Right lobe of liver (tissue), 6 donors: ENCODE measurements around the gene UBE2G2. TPM values are rescaled to one million over a fixed set of nuclear protein-coding genes. Genes with fewer than 3 reads are reported as not detected.

ENCODE experiments used
- ATAC-seq, 4 donors: fragments of 200-7000 bp; cut with Tn5 transposase; one replicate each; pipeline ENCODE4 v1.9.1; 2020; ENCODE audit warnings: mild to moderate bottlenecking in 4 of 4, moderate library complexity in 4 of 4
- DNase-seq, 3 donors: peaks; one replicate each; pipeline ENCODE4 v3.0.0-alpha.2; 2020
- H3K27ac ChIP-seq, 3 donors: fragments of 200-600 bp; one replicate each; pipeline ENCODE4 v1.8.0; 2022
- H3K27me3 ChIP-seq, 2 donors: fragments of 200-600 bp; one replicate each; pipeline ENCODE4 v1.8.0; 2022
- H3K36me3 ChIP-seq, 4 donors: fragments of 200-600 bp; sonication (generic) in 1 of 4; one replicate each; pipeline versions ENCODE4 v1.5.1 to v1.8.0; 2017 to 2022; ENCODE audit warnings: control low read depth in 1 of 4
- H3K4me1 ChIP-seq, 4 donors: fragments of 200-600 bp; sonication (generic) in 1 of 4; one replicate each; pipeline versions ENCODE4 v1.5.1 to v1.8.0; 2017 to 2022; ENCODE audit warnings: control low read depth in 1 of 4
- H3K4me3 ChIP-seq, 3 donors: fragments of 200-600 bp; one replicate each; pipeline ENCODE4 v1.8.0; 2022
- H3K9me3 ChIP-seq, 4 donors: fragments of 200-600 bp; sonication (generic) in 1 of 4; one replicate each; pipeline versions ENCODE4 v1.5.1 to v1.8.0; 2017 to 2022; ENCODE audit warnings: control low read depth in 1 of 4
- POLR2A ChIP-seq: fragments of 450-650 bp; IDR thresholded peaks from one replicate; pipeline ENCODE4 v1.6.1; 2017; ENCODE audit warnings: antibody characterized with exemption, mild to moderate bottlenecking
- WGBS: methylation state at CpG from one replicate; pipeline ENCODE4 v1.1.6; 2018; ENCODE audit warnings: low coverage, low lambda C conversion rate; ENCODE audit not compliant: insufficient coverage; ENCODE audit errors: missing lambda C conversion rate; 5-methylcytosine and 5-hydroxymethylcytosine counted together
- intact Hi-C, 2 donors: fragments of 100-400 bp; cut with DNase I; formaldehyde crosslinking; loops; one replicate each; pipeline versions ENCODE4 v1.11.2 to v1.14.1; 2022
- total RNA-seq, 6 experiments: library from RNA; depleted of rRNA in 2 of 6; stranded (reverse); fragments of >200 nt in 2 of 6; fragmentation: NEBNext Ultra II Directional in 3 of 6; extraction: Animal tissue kit (Norgen Biotek cat#: 25700) in 3 of 6; gene quantifications; one replicate each; pipeline versions ENCODE4 v1.1.0 to v1.2.4, GENCODE V29; 2016 to 2023
- TF ChIP-seq, protein P1 (sequence below), 4 donors: fragments of 200-600 bp in 3 of 4; fragments of 450-650 bp in 1 of 4; IDR thresholded peaks; one replicate each; pipeline versions ENCODE4 v1.5.1 to v1.8.0; 2016 to 2022; ENCODE audit warnings: antibody characterized with exemption in 4 of 4, mild to moderate bottlenecking in 2 of 4
- donor health status: DM: no; HTN: yes; CAD: no.
- donor health status: DM: no; HTN: no; CAD: no.
- donor health status: DM: no; HTN: no; CAD: no.
- donor health status: DM: no; HTN: yes; CAD: no.
- donor health status: DM: no; HTN: yes; CAD: no.

Gene UBE2G2
- total RNA-seq, 6 experiments from 2014 or later, result 41.5 to 54.6 (median 49.9) TPM

DNA sequence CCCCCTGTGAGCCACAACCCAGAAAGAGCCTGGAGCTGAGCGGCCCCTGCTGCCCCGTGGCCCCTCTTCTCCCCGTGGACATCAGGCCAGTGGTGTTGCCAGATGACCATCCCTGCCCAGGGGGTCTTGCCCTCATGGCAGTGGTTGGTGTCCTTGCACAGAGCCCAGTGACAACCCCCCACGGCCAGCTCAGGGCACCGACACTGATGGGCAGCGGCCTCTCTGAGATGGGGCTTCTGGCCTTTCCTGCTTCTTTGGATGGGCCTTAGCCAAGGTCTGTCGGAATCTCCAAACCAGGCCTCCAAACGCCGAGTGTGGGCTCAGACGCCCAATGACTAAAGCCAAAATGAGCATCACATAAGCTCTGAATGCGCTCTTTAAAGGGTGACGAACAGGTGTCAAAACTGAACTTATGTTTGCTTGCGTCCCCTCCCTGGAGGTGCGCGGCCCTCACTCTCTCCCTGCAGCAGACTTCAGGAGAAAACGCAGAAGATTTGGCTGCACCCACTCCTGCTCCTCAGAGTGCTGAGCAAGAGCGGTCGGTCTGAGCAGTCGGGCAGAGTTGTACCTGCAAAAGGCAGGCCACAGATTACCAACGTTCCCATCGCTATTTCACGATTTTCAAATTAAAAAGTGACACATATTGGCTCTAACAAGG is 41.9 kb downstream of the UBE2G2 start:
- intact Hi-C loops, result no loop called here
- no peak for TF ChIP-seq POLR2A
- TF ChIP-seq, protein P1, sequence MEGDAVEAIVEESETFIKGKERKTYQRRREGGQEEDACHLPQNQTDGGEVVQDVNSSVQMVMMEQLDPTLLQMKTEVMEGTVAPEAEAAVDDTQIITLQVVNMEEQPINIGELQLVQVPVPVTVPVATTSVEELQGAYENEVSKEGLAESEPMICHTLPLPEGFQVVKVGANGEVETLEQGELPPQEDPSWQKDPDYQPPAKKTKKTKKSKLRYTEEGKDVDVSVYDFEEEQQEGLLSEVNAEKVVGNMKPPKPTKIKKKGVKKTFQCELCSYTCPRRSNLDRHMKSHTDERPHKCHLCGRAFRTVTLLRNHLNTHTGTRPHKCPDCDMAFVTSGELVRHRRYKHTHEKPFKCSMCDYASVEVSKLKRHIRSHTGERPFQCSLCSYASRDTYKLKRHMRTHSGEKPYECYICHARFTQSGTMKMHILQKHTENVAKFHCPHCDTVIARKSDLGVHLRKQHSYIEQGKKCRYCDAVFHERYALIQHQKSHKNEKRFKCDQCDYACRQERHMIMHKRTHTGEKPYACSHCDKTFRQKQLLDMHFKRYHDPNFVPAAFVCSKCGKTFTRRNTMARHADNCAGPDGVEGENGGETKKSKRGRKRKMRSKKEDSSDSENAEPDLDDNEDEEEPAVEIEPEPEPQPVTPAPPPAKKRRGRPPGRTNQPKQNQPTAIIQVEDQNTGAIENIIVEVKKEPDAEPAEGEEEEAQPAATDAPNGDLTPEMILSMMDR (IDR thresholded peaks at IDR 0.05), result no peak
- Histone ChIP-seq H3K4me3 (no peak overlapping the region), H3K4me1 (peaks cover 0 to 4% (median 0%) of the 10 kb centered on the region in 4 donors), H3K27me3 (no peaks in the 10 kb centered on the region), H3K9me3 (no peaks in the 10 kb centered on the region), H3K27ac (no peak overlapping the region), H3K36me3 (no peaks in the 10 kb centered on the region)
- no peak for ATAC-seq
- 90% methylated on average over 17 of the region's 22 CpGs for WGBS
- no peak for DNase-seq

DNA sequence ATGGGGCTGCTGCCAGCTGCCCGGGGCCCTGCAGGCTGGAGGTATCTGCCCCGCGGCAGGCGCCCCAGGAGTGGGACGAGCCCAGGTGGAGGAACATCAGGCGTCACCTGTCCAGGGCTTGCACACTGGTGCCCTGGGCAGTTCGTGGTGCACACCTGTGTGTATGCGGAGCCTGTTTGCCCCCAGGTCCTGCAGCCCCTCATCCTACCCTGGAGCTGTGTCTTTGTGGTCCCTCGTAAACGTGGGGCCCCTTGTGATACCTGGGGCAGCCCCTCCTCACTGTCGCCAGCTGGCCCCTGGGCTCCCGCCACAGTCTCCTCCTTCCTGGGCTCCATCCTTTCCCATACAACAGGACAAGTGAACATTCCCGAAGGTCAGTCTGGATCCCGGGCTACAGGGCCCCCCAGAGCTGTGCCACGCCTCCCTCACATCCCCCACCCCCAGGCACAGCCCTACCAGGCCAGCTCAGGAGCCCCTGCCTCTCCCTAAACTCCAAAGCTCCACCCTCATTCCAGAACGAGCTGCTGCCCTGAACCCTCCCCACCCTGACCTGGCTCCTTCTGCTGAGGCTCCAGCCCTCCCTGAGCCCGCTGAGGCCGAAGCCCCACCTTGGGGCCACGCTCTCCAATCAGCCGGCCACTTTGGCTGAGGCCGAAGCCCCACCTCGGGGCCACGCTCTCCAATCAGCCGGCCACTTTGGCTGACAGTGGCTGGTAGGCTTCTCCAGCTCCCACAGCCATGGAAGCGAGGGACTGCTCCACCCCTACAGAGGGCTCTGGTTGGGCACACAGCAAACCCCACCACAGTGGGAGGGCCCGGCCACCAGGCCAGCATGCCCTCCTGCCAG is 42.6 kb downstream of the UBE2G2 start:
- no peak overlapping the region for H3K4me3 ChIP-seq
- H3K4me1 ChIP-seq, result peaks cover 0 to 4% (median 0%) of the 10 kb centered on the region in 4 donors
- H3K27ac ChIP-seq, result no peak overlapping the region
- no peaks in the 10 kb centered on the region for H3K27me3 ChIP-seq
- H3K9me3 ChIP-seq, result no peaks in the 10 kb centered on the region
- DNase-seq (peak in 1 of 3 donors; percentile 47), ATAC-seq (no peak)
- no peaks in the 10 kb centered on the region for H3K36me3 ChIP-seq
- intact Hi-C loops, result no loop called here
- no peak for TF ChIP-seq POLR2A
- TF ChIP-seq, protein P1 (IDR thresholded peaks at IDR 0.05), result no peak
- 36% methylated on average over 3 of the region's 26 CpGs for WGBS

DNA sequence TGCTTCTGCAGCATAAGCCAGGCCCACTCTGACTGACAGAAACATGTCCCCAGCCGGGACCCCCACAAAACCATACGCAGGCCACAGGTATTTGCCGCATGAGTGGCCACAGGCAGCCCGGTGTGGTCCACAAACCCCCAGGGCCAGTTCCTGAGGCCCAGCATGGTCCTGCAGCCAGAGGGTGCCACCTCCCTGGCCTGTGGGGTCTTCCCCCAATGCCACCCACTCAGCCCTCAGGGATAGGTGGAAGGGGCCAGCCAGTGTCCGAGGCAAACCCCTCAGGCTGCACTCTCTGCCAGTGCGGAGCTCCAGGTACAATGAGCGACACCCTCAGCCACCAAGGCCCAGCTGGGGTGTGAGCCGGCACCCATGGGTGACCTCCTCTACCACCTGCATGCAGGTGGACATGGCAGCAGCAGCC is 43.5 kb downstream of the UBE2G2 start:
- H3K27me3 ChIP-seq, result no peaks in the 10 kb centered on the region
- 80% methylated on average over 1 of the region's 8 CpGs for WGBS
- intact Hi-C loops, result no loop called here

DNA sequence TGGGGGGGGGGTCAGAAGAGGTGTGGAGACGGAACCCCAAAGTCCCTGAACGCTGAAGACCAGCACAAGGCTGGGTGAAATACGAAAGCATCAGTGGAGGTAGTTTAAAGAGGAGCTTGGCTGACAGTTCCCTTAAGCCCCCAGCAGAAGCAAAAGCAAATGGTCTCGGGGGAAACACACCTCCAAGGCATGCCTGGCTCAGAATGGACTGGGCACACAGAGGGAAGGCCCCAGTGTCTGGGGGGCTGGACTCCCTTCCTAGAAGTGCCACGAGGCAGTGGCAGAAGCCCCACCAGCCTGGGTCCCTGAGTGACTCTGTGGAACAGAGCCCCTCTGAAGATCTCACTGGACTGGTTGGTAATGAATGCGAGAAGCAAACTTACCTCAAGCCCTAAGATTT is 43.9 kb downstream of the UBE2G2 start:
- Histone ChIP-seq H3K4me3 (no peak overlapping the region), H3K36me3 (no peaks in the 10 kb centered on the region), H3K27me3 (no peaks in the 10 kb centered on the region), H3K4me1 (peaks cover 0 to 4% (median 0%) of the 10 kb centered on the region in 4 donors), H3K27ac (no peak overlapping the region), H3K9me3 (no peaks in the 10 kb centered on the region)
- WGBS, result 83% methylated on average over 1 of the region's 6 CpGs
- no peak for TF ChIP-seq POLR2A
- peak in 1 of 3 donors; percentile 21 for DNase-seq
- intact Hi-C loops, result no loop called here
- ATAC-seq, result no peak

More for the DNA sequence above, 43.5 kb downstream of the UBE2G2 start:
- H3K27ac ChIP-seq, result no peak overlapping the region
- TF ChIP-seq, protein P1 (IDR thresholded peaks at IDR 0.05), result no peak
- no peak for TF ChIP-seq POLR2A
- ATAC-seq, result no peak
- H3K4me3 ChIP-seq, result no peak overlapping the region
- peaks cover 0 to 4% (median 0%) of the 10 kb centered on the region in 4 donors for H3K4me1 ChIP-seq
- no peaks in the 10 kb centered on the region for H3K9me3 ChIP-seq
- peak in 1 of 3 donors; percentile 38 for DNase-seq
- no peaks in the 10 kb centered on the region for H3K36me3 ChIP-seq
